Pancreas (tissue), 10 donors: ENCODE data around the gene ZNF296. TPM values are rescaled to one million over a fixed set of nuclear protein-coding genes. Genes with fewer than 3 reads are reported as not detected.

ENCODE experiments used
- ATAC-seq, 4 donors: fragments of 200-7000 bp; cut with Tn5 transposase; one replicate each; pipeline versions ENCODE4 v1.8.0 to v1.9.1; 2020; ENCODE audit warnings: mild to moderate bottlenecking in 4 of 4, moderate library complexity in 4 of 4
- DNase-seq, 6 donors: peaks; one replicate each; pipeline ENCODE4 v3.0.0-alpha.2; 2020
- FAIRE-seq: peaks from 2 replicates; lab custom pipeline; 2012; peaks lifted over from hg19 to GRCh38; lab: Jason Lieb, UNC
- H3K27ac ChIP-seq, 4 donors: fragments of 200-600 bp; sonication (generic); 1 replicate in 3 of 4; 2 replicates in 1 of 4; pipeline versions ENCODE4 v1.5.0 to v1.8.0; 2020
- H3K27me3 ChIP-seq, 4 donors: fragments of 200-600 bp; one replicate each; pipeline ENCODE4 v1.8.0; 2021
- H3K36me3 ChIP-seq, 3 donors: fragments of 200-600 bp; sonication (generic) in 1 of 3; one replicate each; pipeline versions ENCODE4 v1.5.0 to v1.8.0; 2020 to 2021
- H3K4me1 ChIP-seq, 3 donors: fragments of 200-600 bp; one replicate each; pipeline ENCODE4 v1.8.0; 2021
- H3K4me3 ChIP-seq, 4 donors: fragments of 200-600 bp; sonication (generic) in 2 of 4; one replicate each; pipeline versions ENCODE4 v1.5.0 to v1.8.0; 2020 to 2021
- H3K9me3 ChIP-seq, 4 donors: fragments of 200-600 bp; one replicate each; pipeline ENCODE4 v1.8.0; 2021
- CTCF ChIP-seq, 4 donors: fragments of 200-600 bp; sonication (generic) in 3 of 4; IDR thresholded peaks; one replicate each; pipeline versions ENCODE4 v1.5.0 to v1.8.0; 2021; ENCODE audit warnings: antibody characterized with exemption in 4 of 4
- WGBS, 2 donors: extraction: QIAGEN DNeasy Blood & Tissue Kit; methylation state at CpG; one replicate each; pipeline ENCODE4 v1.1.7; 2013; 5-methylcytosine and 5-hydroxymethylcytosine counted together
- intact Hi-C, 3 donors: fragments of 100-400 bp; cut with DNase I; formaldehyde crosslinking; loops; one replicate each; pipeline versions ENCODE4 v1.11.1 to v1.14.2; 2022
- polyA plus RNA-seq, 2 donors: library from polyadenylated mRNA; stranded (reverse); fragments of 200-250 nt; gene quantifications; one replicate each; pipeline ENCODE4 v1.2.3, GENCODE V29; 2013
- total RNA-seq, 6 donors: library from RNA; stranded (reverse); fragmentation: NEBNext Ultra II Directional in 4 of 6; extraction: Animal tissue kit (Norgen Biotek cat#: 25700) in 4 of 6; gene quantifications; one replicate each; pipeline versions ENCODE4 v1.2.1 to v1.2.4, GENCODE V29; 2021 to 2023
- donor health status: healthy with polysubstance abuse.
- donor health status: DM: no; HTN: no; CAD: no; lungs with moderate emphysema.
- donor health status: DM: no; HTN: no; CAD: no.
- donor health status: control.
- donor health status: control.
- donor health status: Bipolar disorder and iron deficiency.
- donor health status: DM: yes; HTN: yes; CAD: no.
- donor health status: DM: no; HTN: no; CAD: no.
- donor health status: DM: no; HTN: no; CAD: no.
- donor health status: DM: yes; HTN: yes; CAD: no.

Gene ZNF296
- total and polyA plus RNA-seq, 8 donors = 0.15 to 2.1 (median 0.47) TPM

- peak in 1 of 4 donors; percentile 24 for TF ChIP-seq CTCF (IDR thresholded peaks at IDR 0.05)
- H3K27me3 ChIP-seq = no peaks in the 10 kb centered on the region
- FAIRE-seq (peak; percentile 80), ATAC-seq (peak; percentile 80 to 91 (median 85)), DNase-seq (peak; percentile 93 to 98 (median 95))
- peaks cover 13 to 24% (median 13%) of the 10 kb centered on the region in 3 donors for H3K4me1 ChIP-seq
- H3K4me3 ChIP-seq = peak within 1 kb of the TSS; percentile 85 to 97 (median 94)
- H3K36me3 ChIP-seq = no peaks in the 10 kb centered on the region
- WGBS, 2 donors = 0% methylated on average over 92 to 103 of the region's 103 CpGs
- H3K27ac ChIP-seq = peak within 1 kb of the TSS; percentile 77 to 94 (median 84)
- no peaks in the 10 kb centered on the region for H3K9me3 ChIP-seq
- intact Hi-C loops = no loop called here
These were observed 16.7 kb upstream of the ZNF296 start, which contains the start of gene PPP1R37 for GRCh38 chr19:45092747-45093678. PPP1R37 (plus strand) TSS chr19:45093179; CDS start chr19:45093326, 147 bp downstream.

- ATAC-seq (peak; percentile 88 to 95 (median 89)), FAIRE-seq (peak; percentile 97), DNase-seq (peak; percentile 95 to 99 (median 98))
- intact Hi-C loops = no loop called here
- TF ChIP-seq CTCF (IDR thresholded peaks at IDR 0.05) = no peak
- Histone ChIP-seq H3K27ac (peak overlapping the region; percentile 77 to 94 (median 84)), H3K36me3 (no peaks in the 10 kb centered on the region), H3K27me3 (no peaks in the 10 kb centered on the region), H3K4me1 (peaks cover 11 to 20% (median 13%) of the 10 kb centered on the region in 3 donors), H3K4me3 (peak overlapping the region; percentile 5 to 97 (median 90)), H3K9me3 (no peaks in the 10 kb centered on the region)
- WGBS, 2 donors = 2 to 3% methylated on average over 64 of the region's 64 CpGs
These were observed 15.0 kb upstream of the ZNF296 start for GRCh38 chr19:45091031-45091923.

- Histone ChIP-seq H3K4me3 (peak overlapping the region; percentile 1 to 94 (median 50)), H3K36me3 (no peaks in the 10 kb centered on the region), H3K27ac (peak overlapping the region; percentile 53 to 94 (median 84)), H3K27me3 (no peaks in the 10 kb centered on the region), H3K9me3 (no peaks in the 10 kb centered on the region), H3K4me1 (peaks cover 11 to 20% (median 12%) of the 10 kb centered on the region in 3 donors)
- DNase-seq = peak in 1 of 6 donors; percentile 7
- no peak for ATAC-seq
- no peak for TF ChIP-seq CTCF (IDR thresholded peaks at IDR 0.05)
- FAIRE-seq = no peak
- 13 to 16% methylated on average over 5 of the region's 5 CpGs for WGBS, 2 donors
- intact Hi-C loops = no loop called here
These were observed 14.3 kb upstream of the ZNF296 start for GRCh38 chr19:45090606-45091005.

GRCh38 chr19:45090034-45090433 lies 13.8 kb upstream of the ZNF296 start:
- intact Hi-C loops = no loop called here
- no peaks in the 10 kb centered on the region for H3K9me3 ChIP-seq
- no peaks in the 10 kb centered on the region for H3K27me3 ChIP-seq
- WGBS, 2 donors = 89 to 92% methylated on average over 17 of the region's 17 CpGs
- no peak overlapping the region for H3K4me3 ChIP-seq
- no peak for TF ChIP-seq CTCF (IDR thresholded peaks at IDR 0.05)
- DNase-seq = peak in 2 of 6 donors; percentile 53 to 64
- ATAC-seq = no peak
- no peaks in the 10 kb centered on the region for H3K36me3 ChIP-seq
- no peak overlapping the region for H3K27ac ChIP-seq
- H3K4me1 ChIP-seq = peaks cover 7 to 19% (median 11%) of the 10 kb centered on the region in 3 donors
- FAIRE-seq = no peak
